HepG2 (cell line): ENCODE measurements around the gene VWA3A. TPM values are rescaled to one million over a fixed set of nuclear protein-coding genes. Genes with fewer than 3 reads are reported as not detected.

Source experiments
- DMAP1 ChIP-seq: IDR thresholded peaks from 2 replicates; pipeline ENCODE4 v1.6.1; 2016
- EHMT2 ChIP-seq: fragments of 200-600 bp; sonication (generic); IDR thresholded peaks from 2 replicates; pipeline ENCODE4 v1.7.0; 2017; ENCODE audit warnings: antibody characterized with exemption, low read depth, low read length, borderline replicate concordance
- ESRRA ChIP-seq: sonication (generic); formaldehyde crosslinking; IDR thresholded peaks from 2 replicates; pipeline ENCODE4 v1.5.1; 2020; ENCODE audit warnings: mild to moderate bottlenecking, low read depth, missing genetic modification reagents
- HNF1B ChIP-seq: sonication (generic); formaldehyde crosslinking; IDR thresholded peaks from 2 replicates; pipeline ENCODE4 v1.5.1; 2020; ENCODE audit warnings: mild to moderate bottlenecking, moderate library complexity, missing genetic modification reagents
- LRRFIP1 ChIP-seq: sonication (generic); formaldehyde crosslinking; conservative IDR thresholded peaks from 2 replicates; pipeline ENCODE4 v1.4.0; 2020; ENCODE audit warnings: missing genetic modification reagents
- NCOA1 ChIP-seq: sonication (generic); formaldehyde crosslinking; IDR thresholded peaks from 2 replicates; pipeline ENCODE4 v1.9.0; 2021; ENCODE audit warnings: missing genetic modification reagents
- TCF12 ChIP-seq, 2 experiments: fragments of 450-650 bp in 1 of 2; sonication (generic) in 1 of 2; formaldehyde crosslinking in 1 of 2; IDR thresholded peaks; 2 replicates each; pipeline versions ENCODE4 v1.6.1 to v1.8.0; 2017 to 2022; ENCODE audit warnings: antibody characterized with exemption in 1 of 2, mild to moderate bottlenecking in 1 of 2, missing genetic modification reagents in 1 of 2, moderate library complexity in 1 of 2
- TRIM24 ChIP-seq: sonication (generic); formaldehyde crosslinking; IDR thresholded peaks from 2 replicates; pipeline ENCODE4 v1.8.0; 2022; ENCODE audit warnings: mild to moderate bottlenecking, missing genetic modification reagents
- ZBTB39 ChIP-seq: sonication (generic); formaldehyde crosslinking; IDR thresholded peaks from 2 replicates; pipeline ENCODE4 v1.5.0; 2020; ENCODE audit warnings: missing genetic modification reagents
- ZFP37 ChIP-seq: sonication (generic); formaldehyde crosslinking; IDR thresholded peaks from 2 replicates; pipeline ENCODE4 v1.4.0; 2020; ENCODE audit warnings: missing genetic modification reagents, borderline replicate concordance
- ZNF232 ChIP-seq: sonication (generic); formaldehyde crosslinking; IDR thresholded peaks from 2 replicates; pipeline ENCODE4 v1.4.0; 2020; ENCODE audit warnings: missing genetic modification reagents, borderline replicate concordance
- ZNF280B ChIP-seq: sonication (generic); formaldehyde crosslinking; IDR thresholded peaks from 2 replicates; pipeline ENCODE4 v1.5.0; 2020; ENCODE audit warnings: missing genetic modification reagents, mild to moderate bottlenecking, borderline replicate concordance
- ZNF33B ChIP-seq: sonication (generic); formaldehyde crosslinking; IDR thresholded peaks from 2 replicates; pipeline ENCODE4 v1.5.1; 2020; ENCODE audit warnings: mild to moderate bottlenecking, missing genetic modification reagents
- ZNF530 ChIP-seq: sonication (generic); formaldehyde crosslinking; IDR thresholded peaks from 2 replicates; pipeline ENCODE4 v1.5.0; 2020; ENCODE audit warnings: low read depth, mild to moderate bottlenecking, missing genetic modification reagents
- ZSCAN20 ChIP-seq: sonication (generic); formaldehyde crosslinking; IDR thresholded peaks from 2 replicates; pipeline ENCODE4 v1.4.0; 2020; ENCODE audit warnings: missing genetic modification reagents, mild to moderate bottlenecking, borderline replicate concordance
- polyA plus RNA-seq, 8 experiments: library from polyadenylated mRNA; depleted of rRNA in 3 of 8; stranded (reverse) in 7 of 8; unstranded in 1 of 8; fragments of >200 nt; fragmentation: Illumina TruSeq in 4 of 8; extraction: Trizol in 4 of 8; gene quantifications; 2 replicates each; pipeline versions ENCODE4 v1.2.1 to v1.2.3, GENCODE V29; 2011 to 2016; ENCODE audit warnings: low read depth in 4 of 8, missing spikeins in 1 of 8, mixed read lengths in 1 of 8; ENCODE audit not compliant: insufficient read depth in 1 of 8
- total RNA-seq, 5 experiments: library from RNA; depleted of rRNA; stranded (reverse); fragments of >200 nt; fragmentation: Illumina TruSeq; extraction: Trizol; gene quantifications; 2 replicates each; pipeline ENCODE4 v1.2.3, GENCODE V29; 2016; ENCODE audit warnings: low read depth in 1 of 5
- TF ChIP-seq, protein P1 (sequence below): sonication (generic); formaldehyde crosslinking; IDR thresholded peaks from 2 replicates; pipeline ENCODE4 v1.8.1; 2023; ENCODE audit warnings: missing genetic modification reagents, mild to moderate bottlenecking, borderline replicate concordance

The VWA3A gene
- total and polyA plus RNA-seq, 2 of the 13 experiments (the other 11 are each of a cell fraction or from before 2014, with no cell fraction given) = 0.03 to 0.07 TPM

DNA sequence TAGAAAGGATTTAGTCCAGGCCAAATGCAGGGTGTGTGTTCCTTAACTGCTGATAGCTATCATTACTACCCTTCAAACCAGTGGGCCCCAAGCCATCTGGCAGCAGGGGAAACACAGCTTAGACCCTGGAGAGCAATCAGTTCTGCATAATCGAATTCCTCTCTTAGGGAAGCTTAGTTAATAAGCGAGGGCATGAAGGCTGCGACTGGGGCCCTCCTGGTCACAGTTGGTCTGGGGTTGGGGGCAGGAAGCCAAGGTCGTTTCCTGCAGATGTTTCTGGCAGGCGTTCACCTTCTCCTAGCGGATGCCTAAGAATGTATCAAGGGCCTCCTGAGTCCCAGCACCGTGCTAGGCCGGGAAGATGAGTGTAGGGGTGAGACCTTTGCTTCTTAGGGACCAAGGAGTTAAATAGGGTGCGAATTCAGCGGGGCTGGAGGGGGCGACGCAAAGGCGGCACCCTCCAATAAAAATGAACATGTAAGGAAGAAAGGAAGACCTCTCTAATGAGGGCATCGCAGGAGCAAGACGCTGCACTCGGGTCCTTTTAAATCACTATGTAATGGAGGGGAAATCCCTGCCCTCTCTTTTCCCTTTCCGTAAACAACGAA lies 97.2 kb downstream of the VWA3A start (continued):
- TF ChIP-seq ZBTB39 (CRISPR knock-in tag) (peak; percentile 61; the same call in 1 of the 2 replicates), TRIM24 (no peak), ZFP37 (CRISPR knock-in tag) (0 out of 2 replicates have a peak, but pooled peaks have one; percentile 7), ZNF232 (CRISPR knock-in tag) (no peak), ZNF530 (CRISPR knock-in tag) (no peak), HNF1B (CRISPR knock-in tag) (no peak), NCOA1 (peak; percentile 93; the same call in 1 of the 2 replicates), ZNF280B (no peak), ZNF33B (CRISPR knock-in tag) (peak; percentile 68; the same call in 1 of the 2 replicates), ZSCAN20 (CRISPR knock-in tag) (no peak), TCF12 (IDR thresholded peaks at IDR 0.05) (no peak), TCF12 (CRISPR knock-in tag; IDR thresholded peaks at IDR 0.05) (no peak), EHMT2 (no peak), LRRFIP1 (0 out of 2 replicates have a peak, but pooled peaks have one; percentile 43), DMAP1 (CRISPR knock-in tag) (no peak), ESRRA (CRISPR knock-in tag) (no peak; the same call in 1 of the 2 replicates)
- TF ChIP-seq, protein P1, sequence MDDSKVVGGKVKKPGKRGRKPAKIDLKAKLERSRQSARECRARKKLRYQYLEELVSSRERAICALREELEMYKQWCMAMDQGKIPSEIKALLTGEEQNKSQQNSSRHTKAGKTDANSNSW (CRISPR knock-in tag) = peak; percentile 20; the same call in 1 of the 2 replicates
